Neural cell (in vitro differentiated cells): ENCODE results near the gene TBKBP1.

Source experiments
- EZH2 ChIP-seq: fragments of 200-600, 300-800 bp; shearing (Covaris generic), sonication (generic); IDR thresholded peaks from 2 replicates; pipeline ENCODE4 v1.6.1; 2014; ENCODE audit warnings: antibody characterized with exemption, low read length, borderline replicate concordance, mild to moderate bottlenecking; ENCODE audit not compliant: insufficient read depth, poor library complexity, severe bottlenecking
- TF ChIP-seq, protein P1 (sequence below): fragments of 450-650 bp; IDR thresholded peaks from 2 replicates; pipeline ENCODE4 v1.5.1; 2014; ENCODE audit warnings: antibody characterized with exemption, mild to moderate bottlenecking, moderate library complexity; ENCODE audit not compliant: poor library complexity, severe bottlenecking

DNA sequence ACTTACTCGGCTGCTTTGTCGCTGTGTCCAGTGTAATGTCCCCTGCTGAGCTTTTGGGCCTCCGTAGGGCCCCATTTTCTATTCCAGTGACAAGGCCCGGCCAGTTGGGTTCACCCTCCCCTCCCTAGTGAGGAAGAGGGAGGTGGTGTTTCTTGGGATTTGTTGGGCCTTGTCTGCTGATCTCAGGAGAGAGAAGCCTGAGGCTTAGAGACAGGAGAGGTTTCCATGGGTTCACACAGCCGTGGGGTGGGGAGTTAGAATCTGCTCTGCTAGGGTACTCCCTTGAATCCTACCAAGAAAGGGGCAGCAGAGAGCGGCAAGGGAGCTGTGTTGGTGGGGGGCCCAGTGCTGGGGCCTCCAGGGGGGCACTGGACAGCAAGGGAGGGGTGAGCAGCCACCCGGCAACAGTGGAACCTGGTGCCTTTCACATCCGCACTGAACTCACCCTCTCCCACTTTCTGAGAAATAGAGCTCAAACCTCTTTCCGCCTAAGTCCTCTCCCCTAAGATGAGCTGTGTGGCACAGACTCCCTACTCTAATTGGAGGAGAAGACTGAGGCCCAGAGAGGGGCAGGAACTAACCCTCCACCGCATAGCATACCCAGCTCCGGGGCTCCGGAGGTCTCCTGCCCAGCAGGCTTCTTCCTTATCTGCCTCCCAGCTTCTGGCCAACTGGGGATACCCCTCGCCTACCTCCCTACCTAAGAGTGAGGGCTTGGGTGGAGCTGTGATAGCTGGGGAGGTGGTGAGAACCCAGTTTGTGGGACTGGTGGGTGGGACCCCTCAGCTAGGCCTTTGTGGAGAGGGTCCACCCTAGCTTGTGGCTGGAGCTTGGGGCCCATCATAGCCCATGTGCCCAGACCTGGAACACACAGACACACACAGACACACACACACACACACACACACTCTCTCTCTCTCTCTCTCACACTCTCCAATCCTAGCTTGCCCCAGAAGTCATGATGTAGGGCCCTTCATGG is 6.8 kb downstream of the TBKBP1 start:
- TF ChIP-seq, protein P1, sequence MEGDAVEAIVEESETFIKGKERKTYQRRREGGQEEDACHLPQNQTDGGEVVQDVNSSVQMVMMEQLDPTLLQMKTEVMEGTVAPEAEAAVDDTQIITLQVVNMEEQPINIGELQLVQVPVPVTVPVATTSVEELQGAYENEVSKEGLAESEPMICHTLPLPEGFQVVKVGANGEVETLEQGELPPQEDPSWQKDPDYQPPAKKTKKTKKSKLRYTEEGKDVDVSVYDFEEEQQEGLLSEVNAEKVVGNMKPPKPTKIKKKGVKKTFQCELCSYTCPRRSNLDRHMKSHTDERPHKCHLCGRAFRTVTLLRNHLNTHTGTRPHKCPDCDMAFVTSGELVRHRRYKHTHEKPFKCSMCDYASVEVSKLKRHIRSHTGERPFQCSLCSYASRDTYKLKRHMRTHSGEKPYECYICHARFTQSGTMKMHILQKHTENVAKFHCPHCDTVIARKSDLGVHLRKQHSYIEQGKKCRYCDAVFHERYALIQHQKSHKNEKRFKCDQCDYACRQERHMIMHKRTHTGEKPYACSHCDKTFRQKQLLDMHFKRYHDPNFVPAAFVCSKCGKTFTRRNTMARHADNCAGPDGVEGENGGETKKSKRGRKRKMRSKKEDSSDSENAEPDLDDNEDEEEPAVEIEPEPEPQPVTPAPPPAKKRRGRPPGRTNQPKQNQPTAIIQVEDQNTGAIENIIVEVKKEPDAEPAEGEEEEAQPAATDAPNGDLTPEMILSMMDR = no peak
- TF ChIP-seq EZH2 = no peak
